Tibial nerve (tissue), 4 donors: ENCODE measurements around the gene KRT33B.
A peak's percentile ranks its signal among the peaks of the same experiment; 100 is the strongest.

Experiments used
- EP300 ChIP-seq, 2 donors: sonication (generic); formaldehyde crosslinking; IDR thresholded peaks; one replicate each; pipeline ENCODE4 v1.6.1; 2017; ENCODE audit warnings: antibody characterized with exemption in 2 of 2, mild to moderate bottlenecking in 1 of 2
- POLR2A ChIP-seq, 2 donors: fragments of 450-650 bp; IDR thresholded peaks; one replicate each; pipeline ENCODE4 v1.6.1; 2017; ENCODE audit warnings: antibody characterized with exemption in 2 of 2, mild to moderate bottlenecking in 2 of 2, moderate library complexity in 2 of 2
- TF ChIP-seq, protein P1 (sequence below), 5 experiments: fragments of 200-600 bp in 3 of 5; fragments of 450-650 bp in 2 of 5; sonication (generic) in 3 of 5; IDR thresholded peaks; one replicate each; pipeline ENCODE4 v1.5.1; 2016 to 2019; ENCODE audit warnings: antibody characterized with exemption in 5 of 5, mild to moderate bottlenecking in 3 of 5, moderate library complexity in 2 of 5

GRCh38 chr17:41415833-41416335 lies 46.3 kb upstream of the KRT33B start:
- no peak for TF ChIP-seq POLR2A (IDR thresholded peaks at IDR 0.05)
- TF ChIP-seq EP300 (IDR thresholded peaks at IDR 0.05), result peak in 1 of 2 donors; percentile 65
- TF ChIP-seq, protein P1, sequence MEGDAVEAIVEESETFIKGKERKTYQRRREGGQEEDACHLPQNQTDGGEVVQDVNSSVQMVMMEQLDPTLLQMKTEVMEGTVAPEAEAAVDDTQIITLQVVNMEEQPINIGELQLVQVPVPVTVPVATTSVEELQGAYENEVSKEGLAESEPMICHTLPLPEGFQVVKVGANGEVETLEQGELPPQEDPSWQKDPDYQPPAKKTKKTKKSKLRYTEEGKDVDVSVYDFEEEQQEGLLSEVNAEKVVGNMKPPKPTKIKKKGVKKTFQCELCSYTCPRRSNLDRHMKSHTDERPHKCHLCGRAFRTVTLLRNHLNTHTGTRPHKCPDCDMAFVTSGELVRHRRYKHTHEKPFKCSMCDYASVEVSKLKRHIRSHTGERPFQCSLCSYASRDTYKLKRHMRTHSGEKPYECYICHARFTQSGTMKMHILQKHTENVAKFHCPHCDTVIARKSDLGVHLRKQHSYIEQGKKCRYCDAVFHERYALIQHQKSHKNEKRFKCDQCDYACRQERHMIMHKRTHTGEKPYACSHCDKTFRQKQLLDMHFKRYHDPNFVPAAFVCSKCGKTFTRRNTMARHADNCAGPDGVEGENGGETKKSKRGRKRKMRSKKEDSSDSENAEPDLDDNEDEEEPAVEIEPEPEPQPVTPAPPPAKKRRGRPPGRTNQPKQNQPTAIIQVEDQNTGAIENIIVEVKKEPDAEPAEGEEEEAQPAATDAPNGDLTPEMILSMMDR (IDR thresholded peaks at IDR 0.05), result no peak
